ENCODE data around the gene SF1. TPM values are rescaled to one million over a fixed set of nuclear protein-coding genes. Genes with fewer than 3 reads are reported as not detected.
A peak's percentile ranks its signal among the peaks of the same experiment; 100 is the strongest.

SF1 gene
- total and polyA plus RNA-seq, 2 donors = 49.5 to 134 TPM

DNA sequence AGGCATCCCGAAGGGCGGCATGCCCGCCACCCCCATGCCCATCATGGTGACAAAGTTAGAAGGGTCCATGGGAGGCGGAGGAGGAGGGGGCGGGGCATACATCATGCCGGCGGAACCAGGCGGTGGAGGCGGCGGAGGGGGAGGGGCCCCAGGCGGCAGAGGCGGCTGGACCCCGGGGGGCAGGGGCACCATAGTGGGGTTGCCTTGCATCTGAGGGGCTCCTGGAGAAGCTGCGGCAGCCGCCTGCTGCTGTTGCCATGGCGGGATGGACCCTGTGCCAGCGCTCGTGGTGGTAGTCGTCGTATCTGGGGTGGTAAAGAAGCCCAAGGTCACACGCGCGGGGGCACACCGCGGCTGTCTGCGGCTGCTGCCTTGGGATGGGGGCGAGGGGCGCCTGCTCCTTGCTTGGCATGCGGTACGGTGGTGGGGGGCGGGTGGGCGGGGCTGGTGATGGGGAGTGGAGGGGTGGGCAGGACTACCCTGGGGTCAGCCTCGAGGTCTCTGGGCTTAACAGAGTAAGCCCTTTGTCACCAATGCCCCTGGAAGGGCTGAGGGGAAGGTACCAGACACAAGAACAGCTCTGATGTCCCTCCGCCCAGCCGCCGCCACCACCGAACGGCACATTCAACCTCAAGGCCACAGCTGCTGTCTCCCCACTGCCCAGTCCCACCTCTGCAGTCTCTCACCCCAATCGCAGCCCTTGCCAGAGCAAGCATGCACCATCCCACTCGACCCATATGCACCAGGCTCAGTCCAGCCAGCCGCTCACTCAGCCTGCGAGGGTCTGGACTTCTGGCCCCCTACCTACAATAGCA lies 12.3 kb downstream of the SF1 start:
- H3K36me3 ChIP-seq (ENCODE audit: control insufficient read depth in 2 of 2, insufficient read depth in 2 of 2, low read length in 1 of 2) = peaks cover 83 to 95% of the 10 kb centered on the region in 2 donors
- H3K4me3 ChIP-seq (ENCODE audit: low read length in 2 of 2) = no peak overlapping the region
- peaks cover 0 to 6% of the 10 kb centered on the region in 2 donors for H3K9me3 ChIP-seq (ENCODE audit: control insufficient read depth in 2 of 2, insufficient read depth in 1 of 2, low read length in 1 of 2)
- peaks cover 24 to 61% of the 10 kb centered on the region in 2 donors for H3K4me1 ChIP-seq (ENCODE audit: control insufficient read depth in 2 of 2, insufficient read depth in 2 of 2, low read length in 2 of 2)
- WGBS = 96% methylated on average over 42 of the region's 42 CpGs
- H3K27me3 ChIP-seq (ENCODE audit: control insufficient read depth in 2 of 2, insufficient read depth in 1 of 2, low read length in 1 of 2) = no peaks in the 10 kb centered on the region
- no peak overlapping the region for H3K27ac ChIP-seq (ENCODE audit: low read depth in 1 of 2, low read length in 1 of 2)
- no peak for DNase-seq (ENCODE audit: low read depth in 6 of 9, low spot score in 9 of 9)

DNA sequence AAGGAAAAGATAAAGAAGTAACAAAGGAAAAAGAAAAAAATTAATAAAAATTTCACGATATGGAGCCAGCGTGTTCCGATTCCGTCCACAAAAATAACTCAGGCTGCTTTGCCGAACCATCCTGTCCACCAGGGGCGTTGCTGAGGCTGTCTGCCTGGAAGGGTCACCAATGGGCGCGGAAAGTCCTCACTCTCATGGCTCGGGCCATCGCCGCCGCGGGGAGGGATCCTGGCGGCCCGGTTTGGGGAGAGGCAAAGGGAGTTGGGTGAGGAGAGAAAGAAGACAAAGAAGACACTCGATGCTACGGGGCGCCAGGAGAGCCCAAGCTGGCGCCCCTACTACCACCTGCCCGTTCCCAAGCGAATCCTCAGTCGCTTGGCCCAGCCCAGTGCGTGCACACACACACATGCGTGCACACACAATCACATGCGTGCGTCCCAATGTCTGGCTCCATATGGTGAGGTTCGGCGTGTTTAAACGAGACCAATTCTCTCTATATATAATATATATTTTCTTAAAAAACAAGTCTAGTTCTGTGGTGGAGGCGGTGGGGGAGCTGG lies 13.0 kb downstream of the SF1 start:
- Histone ChIP-seq H3K36me3 (ENCODE audit: control insufficient read depth in 2 of 2, insufficient read depth in 2 of 2, low read length in 1 of 2) (peaks cover 80 to 91% of the 10 kb centered on the region in 2 donors), H3K4me3 (ENCODE audit: low read length in 2 of 2) (no peak overlapping the region), H3K4me1 (ENCODE audit: control insufficient read depth in 2 of 2, insufficient read depth in 2 of 2, low read length in 2 of 2) (peaks cover 24 to 67% of the 10 kb centered on the region in 2 donors), H3K27me3 (ENCODE audit: control insufficient read depth in 2 of 2, insufficient read depth in 1 of 2, low read length in 1 of 2) (no peaks in the 10 kb centered on the region), H3K9me3 (ENCODE audit: control insufficient read depth in 2 of 2, insufficient read depth in 1 of 2, low read length in 1 of 2) (peaks cover 0 to 6% of the 10 kb centered on the region in 2 donors), H3K27ac (ENCODE audit: low read depth in 1 of 2, low read length in 1 of 2) (peak overlapping the region; percentile 44 to 49)
- no peak for DNase-seq (ENCODE audit: low read depth in 6 of 9, low spot score in 9 of 9)
- WGBS = 96% methylated on average over 30 of the region's 30 CpGs

DNA sequence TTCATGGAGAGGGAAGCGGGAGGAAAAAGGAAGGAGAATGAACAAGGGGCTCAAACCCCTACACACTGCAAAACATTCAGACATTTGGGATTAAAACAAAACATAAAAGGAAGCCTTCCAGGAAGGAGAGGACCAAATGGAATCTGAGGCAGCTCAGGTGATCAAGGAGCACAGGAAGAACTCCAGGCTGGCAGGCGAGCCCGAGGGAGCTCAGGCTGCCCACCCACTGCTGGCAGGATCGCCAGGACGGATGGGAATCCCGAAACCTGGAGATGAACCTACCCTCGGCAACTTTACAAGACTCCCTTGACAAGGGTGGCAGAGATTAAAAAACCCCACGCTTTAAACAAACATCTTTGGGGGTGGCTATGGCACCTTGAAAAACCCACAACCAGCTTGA lies 13.6 kb downstream of the SF1 start:
- H3K4me3 ChIP-seq (ENCODE audit: low read length in 2 of 2) = no peak overlapping the region
- DNase-seq (ENCODE audit: low read depth in 6 of 9, low spot score in 9 of 9) = no peak
- H3K27ac ChIP-seq (ENCODE audit: low read depth in 1 of 2, low read length in 1 of 2) = peak overlapping the region; percentile 68 to 79
- peaks cover 24 to 71% of the 10 kb centered on the region in 2 donors for H3K4me1 ChIP-seq (ENCODE audit: control insufficient read depth in 2 of 2, insufficient read depth in 2 of 2, low read length in 2 of 2)
- no peaks in the 10 kb centered on the region for H3K27me3 ChIP-seq (ENCODE audit: control insufficient read depth in 2 of 2, insufficient read depth in 1 of 2, low read length in 1 of 2)
- WGBS = 81% methylated on average over 8 of the region's 8 CpGs
- peaks cover 80 to 85% of the 10 kb centered on the region in 2 donors for H3K36me3 ChIP-seq (ENCODE audit: control insufficient read depth in 2 of 2, insufficient read depth in 2 of 2, low read length in 1 of 2)
- peaks cover 0 to 6% of the 10 kb centered on the region in 2 donors for H3K9me3 ChIP-seq (ENCODE audit: control insufficient read depth in 2 of 2, insufficient read depth in 1 of 2, low read length in 1 of 2)

DNA sequence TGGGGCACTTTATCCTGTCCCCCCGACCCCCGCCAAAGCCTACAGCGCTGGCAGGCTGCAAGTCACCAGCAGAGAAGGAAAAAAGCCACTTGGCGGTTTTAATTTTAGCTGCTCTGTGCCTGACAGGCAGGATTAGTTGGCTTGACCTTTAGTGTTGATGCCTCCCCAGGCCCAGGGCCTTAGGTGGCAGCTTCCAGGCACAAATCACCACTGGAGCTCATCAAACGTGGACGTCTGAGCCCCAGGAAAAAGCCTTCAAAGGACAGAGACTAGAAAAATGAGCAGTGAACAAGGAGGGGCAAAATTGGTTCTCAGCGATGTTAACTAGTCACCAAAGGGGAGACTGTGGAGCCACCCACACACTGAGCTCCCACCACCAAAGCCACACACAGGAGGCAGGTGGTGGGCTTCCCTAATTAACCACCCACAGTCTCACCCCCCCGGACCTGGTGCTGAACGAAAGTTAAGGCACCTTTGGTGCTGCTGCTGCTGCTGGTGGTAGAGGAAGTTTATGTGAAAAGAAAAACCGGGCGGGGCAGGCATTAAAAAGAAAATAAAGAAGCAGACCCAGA lies 14.2 kb downstream of the SF1 start:
- 17% methylated on average over 11 of the region's 11 CpGs for WGBS
- Histone ChIP-seq H3K9me3 (ENCODE audit: control insufficient read depth in 2 of 2, insufficient read depth in 1 of 2, low read length in 1 of 2) (peaks cover 0 to 6% of the 10 kb centered on the region in 2 donors), H3K4me3 (ENCODE audit: low read length in 2 of 2) (no peak overlapping the region), H3K36me3 (ENCODE audit: control insufficient read depth in 2 of 2, insufficient read depth in 2 of 2, low read length in 1 of 2) (peaks cover 76 to 78% of the 10 kb centered on the region in 2 donors), H3K4me1 (ENCODE audit: control insufficient read depth in 2 of 2, insufficient read depth in 2 of 2, low read length in 2 of 2) (peaks cover 24 to 71% of the 10 kb centered on the region in 2 donors), H3K27ac (ENCODE audit: low read depth in 1 of 2, low read length in 1 of 2) (peak overlapping the region; percentile 79 to 80), H3K27me3 (ENCODE audit: control insufficient read depth in 2 of 2, insufficient read depth in 1 of 2, low read length in 1 of 2) (no peaks in the 10 kb centered on the region)
- peak in 3 of 9 donors; percentile 46 to 80 (median 57) for DNase-seq (ENCODE audit: low read depth in 6 of 9, low spot score in 9 of 9)

DNA sequence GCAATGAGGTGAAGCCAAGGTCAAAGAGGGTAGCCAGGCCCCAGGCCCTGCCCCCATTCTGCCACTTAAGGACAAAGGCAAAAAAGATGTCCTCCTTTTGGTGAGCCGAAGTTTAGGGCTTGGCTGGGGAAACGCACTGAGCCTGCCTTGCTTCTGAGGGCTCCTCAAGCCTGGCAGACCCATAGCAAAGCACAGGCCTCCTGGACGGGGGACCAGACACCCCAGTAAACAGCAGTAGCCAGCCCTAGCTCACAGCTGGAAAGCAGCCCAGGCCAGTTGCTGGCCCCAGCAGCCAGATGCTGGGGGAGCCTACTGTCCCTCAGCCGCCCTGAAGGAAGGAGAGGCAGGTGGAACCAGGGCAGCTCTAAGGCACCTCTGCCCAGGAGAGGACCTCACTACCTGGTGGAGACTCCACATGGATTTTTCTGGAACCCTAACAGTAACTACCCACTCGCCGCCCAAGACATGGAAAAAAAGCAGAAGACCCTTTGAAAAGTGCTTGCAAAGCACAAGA lies 14.8 kb downstream of the SF1 start:
- Histone ChIP-seq H3K4me1 (ENCODE audit: control insufficient read depth in 2 of 2, insufficient read depth in 2 of 2, low read length in 2 of 2) (peaks cover 24 to 71% of the 10 kb centered on the region in 2 donors), H3K36me3 (ENCODE audit: control insufficient read depth in 2 of 2, insufficient read depth in 2 of 2, low read length in 1 of 2) (peaks cover 70 to 73% of the 10 kb centered on the region in 2 donors), H3K9me3 (ENCODE audit: control insufficient read depth in 2 of 2, insufficient read depth in 1 of 2, low read length in 1 of 2) (peaks cover 0 to 6% of the 10 kb centered on the region in 2 donors), H3K4me3 (ENCODE audit: low read length in 2 of 2) (no peak overlapping the region), H3K27ac (ENCODE audit: low read depth in 1 of 2, low read length in 1 of 2) (peak overlapping the region; percentile 79 to 80), H3K27me3 (ENCODE audit: control insufficient read depth in 2 of 2, insufficient read depth in 1 of 2, low read length in 1 of 2) (no peaks in the 10 kb centered on the region)
- WGBS = 73% methylated on average over 6 of the region's 6 CpGs
- no peak for DNase-seq (ENCODE audit: low read depth in 6 of 9, low spot score in 9 of 9)

DNA sequence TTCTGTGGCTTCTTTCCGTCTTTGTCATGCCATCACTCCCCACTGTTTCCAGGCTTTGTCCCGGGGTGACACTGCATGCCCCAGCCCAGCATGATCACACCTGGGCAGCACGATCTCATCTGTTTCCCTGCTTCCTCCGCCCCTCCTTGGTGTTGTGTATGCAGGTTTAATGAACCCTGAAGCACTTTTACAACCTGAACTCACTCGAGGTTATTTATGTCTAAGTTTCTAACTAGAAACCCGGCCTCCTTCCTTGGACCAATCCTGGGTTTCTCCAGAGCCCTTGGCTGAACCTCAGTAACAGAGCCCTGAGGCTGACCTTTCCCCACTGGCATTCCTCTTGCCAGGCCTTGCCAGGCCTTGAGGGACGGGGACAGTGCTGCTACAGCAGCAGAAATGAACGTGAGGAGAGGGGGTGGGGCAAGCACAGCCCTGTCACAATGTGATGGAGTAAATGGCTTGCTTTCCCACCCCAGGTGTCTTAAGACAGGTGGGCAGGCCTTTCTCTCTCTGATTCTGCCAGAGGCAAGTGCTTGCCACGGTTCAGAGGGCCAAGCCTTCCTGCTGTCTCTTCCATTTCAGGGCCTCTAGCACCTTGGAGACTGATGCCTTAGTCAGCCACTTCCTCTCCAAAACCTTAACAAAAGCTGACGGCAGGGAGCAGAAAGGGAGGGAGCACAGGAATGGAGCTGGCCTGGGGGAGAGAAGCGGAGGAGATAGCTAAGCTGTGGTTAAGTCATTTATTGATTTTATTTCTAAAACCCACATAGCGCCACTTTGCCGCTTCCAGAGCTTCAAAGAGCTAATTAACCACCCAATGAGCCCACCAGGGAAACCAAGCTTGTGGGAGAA lies 15.4 kb downstream of the SF1 start:
- Histone ChIP-seq H3K27me3 (ENCODE audit: control insufficient read depth in 2 of 2, insufficient read depth in 1 of 2, low read length in 1 of 2) (no peaks in the 10 kb centered on the region), H3K4me3 (ENCODE audit: low read length in 2 of 2) (no peak overlapping the region), H3K27ac (ENCODE audit: low read depth in 1 of 2, low read length in 1 of 2) (peak overlapping the region; percentile 75 to 79), H3K9me3 (ENCODE audit: control insufficient read depth in 2 of 2, insufficient read depth in 1 of 2, low read length in 1 of 2) (peaks cover 0 to under 1% of the 10 kb centered on the region in 2 donors), H3K36me3 (ENCODE audit: control insufficient read depth in 2 of 2, insufficient read depth in 2 of 2, low read length in 1 of 2) (peaks cover 63 to 66% of the 10 kb centered on the region in 2 donors), H3K4me1 (ENCODE audit: control insufficient read depth in 2 of 2, insufficient read depth in 2 of 2, low read length in 2 of 2) (peaks cover 24 to 66% of the 10 kb centered on the region in 2 donors)
- DNase-seq (ENCODE audit: low read depth in 6 of 9, low spot score in 9 of 9) = peak in 1 of 9 donors; percentile 41
- 52% methylated on average over 13 of the region's 13 CpGs for WGBS

DNA sequence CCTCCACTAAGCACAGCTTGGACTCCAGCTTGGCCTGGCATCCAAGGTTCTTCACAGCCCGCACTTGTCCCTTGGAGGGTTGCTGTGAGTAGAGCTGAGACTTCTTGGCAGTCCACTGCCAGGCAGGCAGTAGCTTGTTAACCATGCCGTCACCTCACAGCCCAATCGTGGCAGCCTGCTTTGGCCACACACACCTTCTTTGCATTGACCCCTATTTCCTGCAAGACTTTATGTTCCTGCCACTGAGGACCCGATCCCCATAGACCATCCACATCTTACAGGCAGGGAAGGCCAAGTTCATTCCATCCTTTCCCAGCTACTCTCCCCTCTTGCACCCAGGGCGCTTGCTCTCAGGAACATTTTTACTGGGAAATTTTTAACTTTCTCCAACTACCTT lies 16.1 kb downstream of the SF1 start:
- Histone ChIP-seq H3K9me3 (ENCODE audit: control insufficient read depth in 2 of 2, insufficient read depth in 1 of 2, low read length in 1 of 2) (no peaks in the 10 kb centered on the region), H3K27ac (ENCODE audit: low read depth in 1 of 2, low read length in 1 of 2) (peak overlapping the region in 1 of 2 donors; percentile 79), H3K36me3 (ENCODE audit: control insufficient read depth in 2 of 2, insufficient read depth in 2 of 2, low read length in 1 of 2) (peaks cover 57 to 60% of the 10 kb centered on the region in 2 donors), H3K27me3 (ENCODE audit: control insufficient read depth in 2 of 2, insufficient read depth in 1 of 2, low read length in 1 of 2) (no peaks in the 10 kb centered on the region), H3K4me1 (ENCODE audit: control insufficient read depth in 2 of 2, insufficient read depth in 2 of 2, low read length in 2 of 2) (peaks cover 22 to 60% of the 10 kb centered on the region in 2 donors), H3K4me3 (ENCODE audit: low read length in 2 of 2) (no peak overlapping the region)
- DNase-seq (ENCODE audit: low read depth in 6 of 9, low spot score in 9 of 9) = no peak
- WGBS = 92% methylated on average over 5 of the region's 5 CpGs

DNA sequence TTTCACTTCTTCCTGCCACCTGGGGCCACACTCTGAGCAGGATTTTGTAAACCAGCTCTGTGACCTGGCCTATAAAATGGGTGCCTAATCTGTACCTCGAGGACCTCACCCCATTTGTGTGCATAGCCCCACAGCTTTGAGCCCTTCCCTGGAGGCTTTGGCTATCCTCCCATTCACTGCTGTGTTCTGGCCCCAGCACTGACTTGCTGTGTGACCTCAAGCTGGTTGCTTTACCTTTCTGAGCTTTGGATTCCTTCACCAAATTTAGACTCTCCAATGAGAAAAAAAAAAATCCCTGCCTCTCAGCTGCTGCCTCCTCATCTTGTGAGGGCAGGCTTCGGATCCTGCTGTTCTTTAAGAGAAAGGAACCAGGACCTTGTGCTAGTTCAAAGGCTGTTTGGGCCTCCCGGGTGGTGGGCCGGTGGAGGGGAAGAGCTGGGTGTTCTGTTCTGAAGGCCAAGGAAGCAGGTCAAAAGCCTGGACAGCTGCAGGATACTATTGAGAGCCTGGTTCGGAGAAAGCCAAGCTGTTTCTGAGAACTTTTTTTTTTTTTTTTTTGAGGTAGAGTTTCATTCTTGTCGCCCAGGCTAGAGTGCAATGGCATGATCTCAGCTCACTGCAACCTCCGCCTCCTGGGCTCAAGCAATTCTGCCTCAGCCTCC lies 17.5 kb downstream of the SF1 start:
- DNase-seq (ENCODE audit: low read depth in 6 of 9, low spot score in 9 of 9) = no peak
- Histone ChIP-seq H3K4me1 (ENCODE audit: control insufficient read depth in 2 of 2, insufficient read depth in 2 of 2, low read length in 2 of 2) (peaks cover 22 to 49% of the 10 kb centered on the region in 2 donors), H3K27ac (ENCODE audit: low read depth in 1 of 2, low read length in 1 of 2) (peak overlapping the region in 1 of 2 donors; percentile 38)

More for the DNA sequence above, 17.5 kb downstream of the SF1 start:
- peaks cover 43 to 47% of the 10 kb centered on the region in 2 donors for H3K36me3 ChIP-seq (ENCODE audit: control insufficient read depth in 2 of 2, insufficient read depth in 2 of 2, low read length in 1 of 2)
- H3K4me3 ChIP-seq (ENCODE audit: low read length in 2 of 2) = no peak overlapping the region
- H3K9me3 ChIP-seq (ENCODE audit: control insufficient read depth in 2 of 2, insufficient read depth in 1 of 2, low read length in 1 of 2) = no peaks in the 10 kb centered on the region
- no peaks in the 10 kb centered on the region for H3K27me3 ChIP-seq (ENCODE audit: control insufficient read depth in 2 of 2, insufficient read depth in 1 of 2, low read length in 1 of 2)
- WGBS = 90% methylated on average over 7 of the region's 7 CpGs
